K562 (cell line): ENCODE results near the gene COL25A1. TPM values are rescaled to one million over a fixed set of nuclear protein-coding genes. Genes with fewer than 3 reads are reported as not detected.

Source experiments
- ATAC-seq: fragments of 200-7000 bp; cut with Tn5 transposase; 3 replicates; pipeline ENCODE4 v1.9.1; 2020; ENCODE audit warnings: moderate library complexity
- BruUV-seq: library from RNA; stranded (reverse); fragments of 400-500 nt; replicated peaks from 2 replicates; lab custom pipeline; 2021; lab: Mats Ljungman, UMichigan
- CTCF ChIA-PET: fragments of 300-600 bp; formaldehyde crosslinking; extraction: SDS; loops from one replicate; lab custom pipeline; 2021; ENCODE audit warnings: low intra/inter-chr PET ratio; lab: Yijun Ruan, JAX
- POLR2A ChIA-PET: fragments of 300-600, 350-650 bp; sonication (Branson Sonifier 250); formaldehyde crosslinking; extraction: SDS; loops from one replicate; lab custom pipeline; 2021; ENCODE audit warnings: antibody characterized with exemption, inconsistent platforms; lab: Yijun Ruan, JAX
- DNase-seq, 4 experiments: peaks; one replicate each; pipeline versions ENCODE4 v3.0.0 to v3.0.0-alpha.2; 2011 to 2018; ENCODE audit warnings: low spot score in 3 of 4, mixed read lengths in 3 of 4; ENCODE audit errors: extremely low read depth in 1 of 4
- FAIRE-seq: peaks from 2 replicates; lab custom pipeline; 2011; peaks lifted over from hg19 to GRCh38; lab: Jason Lieb, UNC
- H2AFZ ChIP-seq: 2 replicates; pipeline ENCODE4 v1.6.0; 2011; ENCODE audit warnings: low read depth, low read length, control low read depth, inconsistent platforms
- H3K27ac ChIP-seq: fragments of 200-600 bp; 3 replicates; pipeline ENCODE4 v1.8.0; 2011; ENCODE audit warnings: low read depth, mild to moderate bottlenecking, control low read depth, inconsistent platforms, low read length, moderate library complexity, mixed read lengths; ENCODE audit errors: extremely low read depth
- H3K27me3 ChIP-seq, 2 experiments: fragments of 300-600 bp in 1 of 2; 2 replicates in 1 of 2; 3 replicates in 1 of 2; pipeline versions ENCODE4 v1.6.0 to v1.8.0; 2011; ENCODE audit warnings: inconsistent platforms in 2 of 2, low read length in 2 of 2, mild to moderate bottlenecking in 1 of 2, mixed read lengths in 1 of 2, moderate library complexity in 1 of 2; ENCODE audit not compliant: control insufficient read depth in 2 of 2, insufficient read depth in 2 of 2
- H3K36me3 ChIP-seq: fragments of 300-600 bp; 3 replicates; pipeline ENCODE4 v1.8.0; 2011; ENCODE audit warnings: mild to moderate bottlenecking, low read length, inconsistent platforms; ENCODE audit not compliant: control insufficient read depth, insufficient read depth
- H3K4me1 ChIP-seq, 2 experiments: fragments of 200-600 bp in 1 of 2; replicated peaks in 1 of 2; 2 replicates in 1 of 2; 3 replicates in 1 of 2; pipeline versions ENCODE4 v1.5.1 to v1.8.0; 2011; ENCODE audit warnings: inconsistent platforms in 2 of 2, low read length in 2 of 2, mild to moderate bottlenecking in 1 of 2, mixed read lengths in 1 of 2, moderate library complexity in 1 of 2; ENCODE audit not compliant: control insufficient read depth in 2 of 2, insufficient read depth in 2 of 2
- H3K4me2 ChIP-seq: 2 replicates; pipeline ENCODE4 v1.6.1; 2011; ENCODE audit warnings: low read length, control low read depth, inconsistent platforms, mixed read lengths; ENCODE audit not compliant: insufficient read depth
- H3K4me3 ChIP-seq: fragments of 200-600 bp; sonication (generic), shearing (Covaris generic); 2 replicates; pipeline ENCODE4 v1.5.1; 2016; ENCODE audit warnings: control low read depth, inconsistent platforms
- H3K79me2 ChIP-seq: fragments of 200-600 bp; 3 replicates; pipeline ENCODE4 v1.8.0; 2011; ENCODE audit warnings: low read length, inconsistent platforms; ENCODE audit not compliant: control insufficient read depth, insufficient read depth
- H3K9ac ChIP-seq, 2 experiments: 2 replicates each; pipeline versions ENCODE4 v1.6.0 to v1.6.1; 2011; ENCODE audit warnings: low read depth in 2 of 2, low read length in 2 of 2, control low read depth in 1 of 2, inconsistent platforms in 1 of 2, mild to moderate bottlenecking in 1 of 2, mixed read lengths in 1 of 2; ENCODE audit not compliant: insufficient read depth in 1 of 2
- H3K9me1 ChIP-seq: one replicate; pipeline ENCODE4 v1.6.0; 2011; ENCODE audit warnings: inconsistent platforms, mild to moderate bottlenecking, low read length, moderate library complexity; ENCODE audit not compliant: control insufficient read depth, insufficient read depth
- H3K9me3 ChIP-seq: replicated peaks from 2 replicates; pipeline ENCODE4 v1.5.1; 2011; ENCODE audit warnings: low read depth, low read length, inconsistent platforms; ENCODE audit not compliant: control insufficient read depth, insufficient read depth
- H4K20me1 ChIP-seq: replicated peaks from 2 replicates; pipeline ENCODE4 v1.6.1; 2011; ENCODE audit warnings: low read length, inconsistent platforms, mixed read lengths; ENCODE audit not compliant: control insufficient read depth, insufficient read depth
- ATF7 ChIP-seq: fragments of 450-650 bp; IDR thresholded peaks from 2 replicates; pipeline ENCODE4 v1.7.1; 2014; ENCODE audit warnings: mild to moderate bottlenecking, moderate library complexity
- CEBPB ChIP-seq: fragments of 450-650 bp; IDR thresholded peaks from 2 replicates; pipeline ENCODE4 v1.6.1; 2016; ENCODE audit warnings: missing genetic modification characterization, missing compliant biosample characterization
- DPF2 ChIP-seq: fragments of 450-650 bp; IDR thresholded peaks from 2 replicates; pipeline ENCODE4 v1.6.1; 2016
- EP300 ChIP-seq: IDR thresholded peaks from 2 replicates; pipeline ENCODE4 v1.6.1; 2012; ENCODE audit warnings: low read length, improper control_type of control experiment
- EP400 ChIP-seq: fragments of 450-650 bp; IDR thresholded peaks from 2 replicates; pipeline ENCODE4 v1.6.1; 2017; ENCODE audit warnings: antibody characterized with exemption, mild to moderate bottlenecking, moderate library complexity
- ETV1 ChIP-seq: fragments of 450-650 bp; conservative IDR thresholded peaks from 2 replicates; pipeline ENCODE4 v1.6.1; 2016; ENCODE audit warnings: missing genetic modification characterization, control low read depth, low read depth, missing compliant biosample characterization
- FOXJ3 ChIP-seq: sonication (generic); formaldehyde crosslinking; IDR thresholded peaks from 2 replicates; pipeline ENCODE4 v1.4.0; 2020; ENCODE audit warnings: mild to moderate bottlenecking, missing genetic modification reagents
- HEY1 ChIP-seq: fragments of 250-450 bp; sonication (Bioruptor Pico); IDR thresholded peaks from 2 replicates; pipeline ENCODE4 v1.5.0; 2020; ENCODE audit warnings: mild to moderate bottlenecking, moderate library complexity, borderline replicate concordance
- L3MBTL2 ChIP-seq: fragments of 450-650 bp; IDR thresholded peaks from 2 replicates; pipeline ENCODE4 v1.6.1; 2016; ENCODE audit warnings: mild to moderate bottlenecking, moderate library complexity
- MAFF ChIP-seq: IDR thresholded peaks from 2 replicates; pipeline ENCODE4 v1.6.1; 2012; ENCODE audit warnings: low read length, improper control_type of control experiment
- NFE2 ChIP-seq: IDR thresholded peaks from 2 replicates; pipeline ENCODE4 v1.6.1; 2014; ENCODE audit warnings: antibody characterized with exemption, low read depth
- SIX5 ChIP-seq, 2 experiments: IDR thresholded peaks; 2 replicates each; pipeline ENCODE4 v1.6.1; 2011; ENCODE audit warnings: low read length in 2 of 2, borderline replicate concordance in 1 of 2, low read depth in 1 of 2, mild to moderate bottlenecking in 1 of 2, moderate library complexity in 1 of 2; ENCODE audit not compliant: insufficient read depth in 1 of 2
- SPI1 ChIP-seq: IDR thresholded peaks from 2 replicates; pipeline ENCODE4 v1.6.1; 2011; ENCODE audit warnings: low read depth, low read length, control low read depth, borderline replicate concordance
- SREBF1 ChIP-seq: fragments of 150-350 bp; IDR thresholded peaks from 2 replicates; pipeline ENCODE4 v1.6.1; 2014; ENCODE audit warnings: antibody characterized with exemption, low read depth, low read length, borderline replicate concordance
- WGBS: fragments of 100-300 bp; shearing (Covaris generic); methylation state at CpG from one replicate; pipeline ENCODE4 v1.1.6; 2016; ENCODE audit warnings: low coverage, mixed read lengths; ENCODE audit not compliant: insufficient coverage; ENCODE audit errors: missing lambda C conversion rate; 5-methylcytosine and 5-hydroxymethylcytosine counted together
- in situ Hi-C: fragments of 300-500 bp; cut with MboI; formaldehyde crosslinking; loops from 4 replicates; pipeline ENCODE4 v1.15.0; 2018; ENCODE audit warnings: inconsistent platforms, mixed read lengths
- intact Hi-C: fragments of 100-400 bp; cut with micrococcal nuclease; formaldehyde crosslinking; loops from 2 replicates; pipeline ENCODE4 v1.14.2; 2022
- polyA plus RNA-seq, 8 experiments: library from polyadenylated mRNA; depleted of rRNA in 4 of 8; stranded (reverse) in 5 of 8; unstranded in 3 of 8; fragments of >200 nt; fragmentation: Nextera tagmentation in 2 of 8; fragmentation: Illumina TruSeq in 1 of 8; extraction: Ambion mirVana in 2 of 8; extraction: Trizol in 1 of 8; gene quantifications; 2 replicates each; pipeline versions ENCODE4 v1.2.1 to v1.2.3, GENCODE V29; 2011 to 2014; ENCODE audit warnings: inconsistent platforms in 1 of 8, missing spikeins in 1 of 8
- total RNA-seq, 7 experiments: library from RNA; depleted of rRNA in 6 of 7; stranded (reverse); fragments of >200 nt in 6 of 7; fragmentation: Illumina TruSeq in 2 of 7; extraction: Trizol in 2 of 7; gene quantifications; 2 replicates each; pipeline versions ENCODE4 v1.2.1 to v1.2.3, GENCODE V29; 2011 to 2021; ENCODE audit warnings: low replicate concordance in 1 of 7
- TF ChIP-seq, protein P1 (sequence below): fragments of 450-650 bp; IDR thresholded peaks from 2 replicates; pipeline ENCODE4 v1.6.1; 2016
- TF ChIP-seq, protein P2 (sequence below): fragments of 450-650 bp; IDR thresholded peaks from one replicate; pipeline ENCODE4 v1.6.1; 2018; ENCODE audit warnings: mild to moderate bottlenecking, moderate library complexity; ENCODE audit not compliant: partially characterized antibody
- TF ChIP-seq, protein P3 (sequence below): fragments of 450-650 bp; IDR thresholded peaks from 2 replicates; pipeline ENCODE4 v1.6.1; 2018; ENCODE audit not compliant: partially characterized antibody

Gene COL25A1
- total and polyA plus RNA-seq, 9 of the 15 experiments (the other 6 are each of a cell fraction or from before 2014, with no cell fraction given): 0.03 to 0.62 (median 0.27) TPM

DNA sequence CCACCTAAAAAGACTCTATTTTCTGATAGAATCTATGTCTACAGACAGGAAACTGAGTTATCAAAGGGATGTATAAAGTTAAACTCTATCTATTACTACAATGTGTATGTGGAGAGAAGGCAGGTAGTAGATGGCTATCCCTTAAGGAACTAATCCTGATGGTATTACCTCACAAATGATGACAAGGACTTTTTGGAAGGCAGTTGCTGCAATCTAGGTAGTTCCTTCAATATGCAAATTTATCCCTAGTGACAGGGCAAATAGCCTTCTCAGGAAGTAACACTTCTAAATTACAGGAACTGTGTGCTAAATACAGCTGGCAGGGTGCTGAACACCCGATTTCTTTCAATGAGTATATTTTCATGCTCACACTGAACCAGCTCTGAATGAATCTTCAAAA, 177.4 kb downstream of the COL25A1 start:
- in situ Hi-C loops: no loop called here
- ChIA-PET POLR2A (no interaction called here), CTCF (interaction anchor here (0.6 kb wide), 1 partner anchor 554 kb away, joined by 3 read pairs; no protein-coding TSS in a partner anchor)
- Histone ChIP-seq H3K9me3 (no peaks in the 10 kb centered on the region), H3K27me3 (no peaks in the 10 kb centered on the region), H4K20me1 (no peaks in the 10 kb centered on the region), H2AFZ (peak overlapping the region; percentile 92), H3K4me2 (peak overlapping the region; percentile 38), H3K4me3 (no peak overlapping the region), H3K9me1 (no peaks in the 10 kb centered on the region), H3K9ac (peak overlapping the region in 1 of 2 experiments; percentile 54; a peak in 2 of 4 replicates), H3K36me3 (no peaks in the 10 kb centered on the region), H3K27ac (peak overlapping the region; percentile 67), H3K4me1 (peaks cover 0 to 15% of the 10 kb centered on the region in 2 experiments; a peak in 3 of 5 replicates), H3K79me2 (no peaks in the 10 kb centered on the region)
- FAIRE-seq: peak; percentile 67
- peak in 2 of 4 experiments; percentile 47 to 56 for DNase-seq
- ATAC-seq: peak; percentile 84
- no TSS peak for BruUV-seq
- WGBS: 11% methylated on average over 1 of the region's 1 CpG
- intact Hi-C loops: no loop called here
- TF ChIP-seq DPF2 (peak; percentile 54; the same call in 1 of the 2 replicates), FOXJ3 (CRISPR knock-in tag) (no peak), ETV1 (tag) (peak; percentile 77), SPI1 (0 out of 2 replicates have a peak, but pooled peaks have one; percentile 36), SREBF1 (no peak), CEBPB (peak; percentile 78), MAFF (peak; percentile 64), NFE2 (peak; percentile 84), SIX5 (IDR thresholded peaks at IDR 0.05; ENCODE audit: borderline replicate concordance in 1 of 2, insufficient read depth in 1 of 2, low read depth in 1 of 2, low read length in 2 of 2) (no peak), ATF7 (peak; percentile 58), L3MBTL2 (peak; percentile 17; the same call in 1 of the 2 replicates), EP300 (peak; percentile 21; the same call in 1 of the 2 replicates), HEY1 (CRISPR knock-in tag) (no peak), EP400 (0 out of 2 replicates have a peak, but pooled peaks have one; percentile 15)
- TF ChIP-seq, protein P1, sequence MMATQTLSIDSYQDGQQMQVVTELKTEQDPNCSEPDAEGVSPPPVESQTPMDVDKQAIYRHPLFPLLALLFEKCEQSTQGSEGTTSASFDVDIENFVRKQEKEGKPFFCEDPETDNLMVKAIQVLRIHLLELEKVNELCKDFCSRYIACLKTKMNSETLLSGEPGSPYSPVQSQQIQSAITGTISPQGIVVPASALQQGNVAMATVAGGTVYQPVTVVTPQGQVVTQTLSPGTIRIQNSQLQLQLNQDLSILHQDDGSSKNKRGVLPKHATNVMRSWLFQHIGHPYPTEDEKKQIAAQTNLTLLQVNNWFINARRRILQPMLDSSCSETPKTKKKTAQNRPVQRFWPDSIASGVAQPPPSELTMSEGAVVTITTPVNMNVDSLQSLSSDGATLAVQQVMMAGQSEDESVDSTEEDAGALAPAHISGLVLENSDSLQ: peak; percentile 34
- TF ChIP-seq, protein P2, sequence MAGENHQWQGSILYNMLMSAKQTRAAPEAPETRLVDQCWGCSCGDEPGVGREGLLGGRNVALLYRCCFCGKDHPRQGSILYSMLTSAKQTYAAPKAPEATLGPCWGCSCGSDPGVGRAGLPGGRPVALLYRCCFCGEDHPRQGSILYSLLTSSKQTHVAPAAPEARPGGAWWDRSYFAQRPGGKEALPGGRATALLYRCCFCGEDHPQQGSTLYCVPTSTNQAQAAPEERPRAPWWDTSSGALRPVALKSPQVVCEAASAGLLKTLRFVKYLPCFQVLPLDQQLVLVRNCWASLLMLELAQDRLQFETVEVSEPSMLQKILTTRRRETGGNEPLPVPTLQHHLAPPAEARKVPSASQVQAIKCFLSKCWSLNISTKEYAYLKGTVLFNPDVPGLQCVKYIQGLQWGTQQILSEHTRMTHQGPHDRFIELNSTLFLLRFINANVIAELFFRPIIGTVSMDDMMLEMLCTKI: no peak
- TF ChIP-seq, protein P3, sequence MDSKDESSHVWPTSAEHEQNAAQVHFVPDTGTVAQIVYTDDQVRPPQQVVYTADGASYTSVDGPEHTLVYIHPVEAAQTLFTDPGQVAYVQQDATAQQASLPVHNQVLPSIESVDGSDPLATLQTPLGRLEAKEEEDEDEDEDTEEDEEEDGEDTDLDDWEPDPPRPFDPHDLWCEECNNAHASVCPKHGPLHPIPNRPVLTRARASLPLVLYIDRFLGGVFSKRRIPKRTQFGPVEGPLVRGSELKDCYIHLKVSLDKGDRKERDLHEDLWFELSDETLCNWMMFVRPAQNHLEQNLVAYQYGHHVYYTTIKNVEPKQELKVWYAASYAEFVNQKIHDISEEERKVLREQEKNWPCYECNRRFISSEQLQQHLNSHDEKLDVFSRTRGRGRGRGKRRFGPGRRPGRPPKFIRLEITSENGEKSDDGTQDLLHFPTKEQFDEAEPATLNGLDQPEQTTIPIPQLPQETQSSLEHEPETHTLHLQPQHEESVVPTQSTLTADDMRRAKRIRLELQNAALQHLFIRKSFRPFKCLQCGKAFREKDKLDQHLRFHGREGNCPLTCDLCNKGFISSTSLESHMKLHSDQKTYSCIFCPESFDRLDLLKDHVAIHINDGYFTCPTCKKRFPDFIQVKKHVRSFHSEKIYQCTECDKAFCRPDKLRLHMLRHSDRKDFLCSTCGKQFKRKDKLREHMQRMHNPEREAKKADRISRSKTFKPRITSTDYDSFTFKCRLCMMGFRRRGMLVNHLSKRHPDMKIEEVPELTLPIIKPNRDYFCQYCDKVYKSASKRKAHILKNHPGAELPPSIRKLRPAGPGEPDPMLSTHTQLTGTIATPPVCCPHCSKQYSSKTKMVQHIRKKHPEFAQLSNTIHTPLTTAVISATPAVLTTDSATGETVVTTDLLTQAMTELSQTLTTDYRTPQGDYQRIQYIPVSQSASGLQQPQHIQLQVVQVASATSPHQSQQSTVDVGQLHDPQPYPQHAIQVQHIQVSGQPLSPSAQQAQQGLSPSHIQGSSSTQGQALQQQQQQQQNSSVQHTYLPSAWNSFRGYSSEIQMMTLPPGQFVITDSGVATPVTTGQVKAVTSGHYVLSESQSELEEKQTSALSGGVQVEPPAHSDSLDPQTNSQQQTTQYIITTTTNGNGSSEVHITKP: peak; percentile 63
